IPS-NIHi7 (cell line): Measurements from ENCODE around the gene SPDYE4.

Experiments
- DNase-seq: peaks from one replicate; pipeline ENCODE4 v3.0.0; 2012; ENCODE audit warnings: mixed read lengths; ENCODE audit errors: extremely low spot score

The SPDYE4 gene

GRCh38 chr17:8712698-8713097 lies 45.6 kb downstream of the SPDYE4 start:
- DNase-seq: no peak

DNA sequence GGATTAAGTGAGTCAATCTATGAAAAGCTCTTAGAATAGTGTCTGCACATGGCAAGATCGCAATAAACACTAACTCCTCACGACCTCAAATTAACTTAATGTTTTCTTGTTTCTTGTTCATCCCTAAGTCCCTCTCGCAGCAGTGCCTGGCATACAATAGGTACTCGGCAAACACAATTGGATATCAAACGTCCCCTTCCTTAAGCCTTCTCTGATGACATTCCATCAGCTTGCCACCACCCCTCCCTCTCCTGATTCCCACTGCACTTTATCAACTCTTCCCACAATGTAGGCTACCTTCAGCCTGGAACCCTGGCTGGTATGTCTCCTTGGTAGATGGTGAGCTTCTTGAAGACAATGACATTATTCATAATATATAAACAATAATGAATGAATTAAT lies 47.1 kb downstream of the SPDYE4 start:
- no peak for DNase-seq

GRCh38 chr17:8710813-8711212 lies 47.5 kb downstream of the SPDYE4 start:
- no peak for DNase-seq

GRCh38 chr17:8709006-8709405 lies 49.3 kb downstream of the SPDYE4 start:
- DNase-seq: no peak

- DNase-seq: no peak
Observed at GRCh38 chr17:8708025-8708461, 50.3 kb downstream of the SPDYE4 start.

GRCh38 chr17:8707332-8708024 lies 50.9 kb downstream of the SPDYE4 start:
- DNase-seq: no peak

- no peak for DNase-seq
Observed at GRCh38 chr17:8706431-8706830, 51.9 kb downstream of the SPDYE4 start.

GRCh38 chr17:8705427-8705826 lies 52.9 kb downstream of the SPDYE4 start:
- no peak for DNase-seq

DNA sequence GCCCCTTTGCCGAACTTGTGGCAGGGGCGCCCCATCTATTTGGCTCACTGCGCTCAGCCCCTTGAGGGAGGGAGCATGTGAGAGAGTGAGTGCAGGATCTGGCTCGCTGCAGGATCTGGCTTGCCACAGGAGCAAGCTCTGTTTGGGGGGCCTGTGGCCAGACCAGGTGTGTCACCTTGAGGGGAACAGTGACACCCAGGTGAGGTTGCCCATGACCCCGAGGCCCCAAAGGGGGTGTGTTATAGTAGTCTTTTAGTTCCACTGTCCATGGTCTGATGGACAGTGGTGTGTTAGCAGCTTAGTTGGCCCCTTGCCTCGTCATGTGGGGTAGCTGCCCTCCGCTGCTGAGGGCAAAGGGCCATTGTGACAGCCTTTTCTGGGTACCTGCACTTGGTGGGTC lies 55.3 kb downstream of the SPDYE4 start:
- no peak for DNase-seq

GRCh38 chr17:8701754-8702153 lies 56.6 kb downstream of the SPDYE4 start:
- no peak for DNase-seq

DNA sequence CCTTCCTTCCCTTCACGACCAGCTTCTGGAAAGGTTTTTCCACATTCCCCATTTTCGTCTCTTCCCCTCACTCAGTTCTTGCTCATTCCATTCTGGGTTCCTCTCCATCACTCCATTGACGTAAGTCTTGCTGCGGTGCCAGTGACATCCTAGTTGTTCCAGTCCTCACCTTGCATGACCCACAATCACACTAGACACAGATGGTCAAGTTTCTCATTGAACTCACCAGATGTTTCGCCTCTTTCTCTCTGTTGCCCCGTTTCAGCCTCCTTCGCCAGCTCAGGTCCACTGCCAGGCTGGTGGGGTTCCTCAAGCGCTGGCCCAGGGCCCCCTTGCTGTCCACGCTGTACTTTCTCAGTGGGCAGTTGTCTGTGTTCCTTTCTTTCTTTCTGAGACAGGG lies 57.1 kb downstream of the SPDYE4 start:
- no peak for DNase-seq
